Suprapubic skin (tissue), 4 donors: ENCODE measurements around the gene ANAPC15. TPM values are rescaled to one million over a fixed set of nuclear protein-coding genes. Genes with fewer than 3 reads are reported as not detected.
A peak's percentile ranks its signal among the peaks of the same experiment; 100 is the strongest.
"Not testable (repeated sequence)": the region's sequence is repeated elsewhere in the genome, so short reads cannot be mapped to it uniquely, and the experiment has no call there.

Experiments
- DNase-seq, 2 donors: peaks; one replicate each; pipeline ENCODE4 v3.0.0-alpha.2; 2019; ENCODE audit warnings: low spot score in 2 of 2
- H3K27ac ChIP-seq: fragments of 200-600 bp; sonication (generic); one replicate; pipeline ENCODE4 v1.5.1; 2019
- H3K27me3 ChIP-seq: fragments of 200-600 bp; sonication (generic); one replicate; pipeline ENCODE4 v1.5.1; 2019
- H3K36me3 ChIP-seq: fragments of 200-600 bp; sonication (generic); one replicate; pipeline ENCODE4 v1.5.1; 2019
- H3K4me1 ChIP-seq: fragments of 200-600 bp; sonication (generic); one replicate; pipeline ENCODE4 v1.5.1; 2019
- H3K4me3 ChIP-seq: fragments of 200-600 bp; sonication (generic); one replicate; pipeline ENCODE4 v1.5.1; 2019; ENCODE audit warnings: mild to moderate bottlenecking
- H3K9me3 ChIP-seq: fragments of 200-600 bp; sonication (generic); one replicate; pipeline ENCODE4 v1.5.1; 2019
- CTCF ChIP-seq, 2 donors: fragments of 200-600 bp in 1 of 2; fragments of 450-650 bp in 1 of 2; sonication (generic) in 1 of 2; IDR thresholded peaks; one replicate each; pipeline ENCODE4 v1.5.1; 2016 to 2019; ENCODE audit warnings: antibody characterized with exemption in 2 of 2, mild to moderate bottlenecking in 1 of 2, moderate library complexity in 1 of 2
- EP300 ChIP-seq: sonication (generic); formaldehyde crosslinking; IDR thresholded peaks from one replicate; pipeline ENCODE4 v1.6.1; 2017; ENCODE audit warnings: antibody characterized with exemption
- POLR2A ChIP-seq, 2 donors: fragments of 450-650 bp; IDR thresholded peaks; one replicate each; pipeline ENCODE4 v1.6.1; 2017; ENCODE audit warnings: antibody characterized with exemption in 2 of 2, mild to moderate bottlenecking in 2 of 2, moderate library complexity in 2 of 2
- POLR2AphosphoS5 ChIP-seq, 3 donors: sonication (generic); formaldehyde crosslinking; IDR thresholded peaks; one replicate each; pipeline ENCODE4 v1.6.1; 2017; ENCODE audit warnings: antibody characterized with exemption in 3 of 3
- WGBS: methylation state at CpG from one replicate; pipeline ENCODE4 v1.1.5; 2018; 5-methylcytosine and 5-hydroxymethylcytosine counted together
- total RNA-seq, 4 donors: library from RNA; depleted of rRNA; stranded (reverse); fragments of >200 nt; gene quantifications; one replicate each; pipeline ENCODE4 v1.1.0, GENCODE V29; 2016

ANAPC15 gene
- total RNA-seq, 4 donors from 2014 or later: 20.6 to 32.1 (median 25.6) TPM

GRCh38 chr11:72146625-72147024, 34.1 kb upstream of the ANAPC15 start:
- Histone ChIP-seq H3K9me3 (no peaks in the 10 kb centered on the region), H3K36me3 (no peaks in the 10 kb centered on the region), H3K4me3 (no peak overlapping the region), H3K27ac (no peak overlapping the region), H3K4me1 (peaks cover 4% of the 10 kb centered on the region), H3K27me3 (no peaks in the 10 kb centered on the region)
- TF ChIP-seq CTCF (IDR thresholded peaks at IDR 0.05) (no peak), POLR2A (IDR thresholded peaks at IDR 0.05) (no peak), POLR2AphosphoS5 (IDR thresholded peaks at IDR 0.05) (no peak), EP300 (no peak)
- DNase-seq: no peak
- WGBS: 87% methylated on average over 2 of the region's 2 CpGs

GRCh38 chr11:72144807-72145565, 32.5 kb upstream of the ANAPC15 start:
- Histone ChIP-seq H3K9me3 (no peaks in the 10 kb centered on the region), H3K4me3 (no peak overlapping the region), H3K27me3 (no peaks in the 10 kb centered on the region), H3K4me1 (peaks cover 7% of the 10 kb centered on the region), H3K27ac (no peak overlapping the region), H3K36me3 (no peaks in the 10 kb centered on the region)
- 46% methylated on average over 4 of the region's 4 CpGs for WGBS
- DNase-seq: no peak
- TF ChIP-seq EP300 (no peak), POLR2AphosphoS5 (IDR thresholded peaks at IDR 0.05) (no peak), POLR2A (IDR thresholded peaks at IDR 0.05) (no peak), CTCF (IDR thresholded peaks at IDR 0.05) (no peak)

- DNase-seq, H3K27me3 ChIP-seq, H3K27ac ChIP-seq, H3K36me3 ChIP-seq, H3K9me3 ChIP-seq, H3K4me3 ChIP-seq, H3K4me1 ChIP-seq: not testable (repeated sequence)
- no CpG with 5 or more reads among the region's 1 CpG for WGBS
Observed at GRCh38 chr11:72142543-72142942, 30.0 kb upstream of the ANAPC15 start.

- H3K36me3 ChIP-seq, H3K27me3 ChIP-seq, H3K4me3 ChIP-seq, DNase-seq, H3K27ac ChIP-seq, H3K4me1 ChIP-seq, H3K9me3 ChIP-seq: not testable (repeated sequence)
- 29% methylated on average over 1 of the region's 1 CpG for WGBS
Observed at GRCh38 chr11:72142086-72142485, 29.6 kb upstream of the ANAPC15 start.

- no peaks in the 10 kb centered on the region for H3K36me3 ChIP-seq
- no peaks in the 10 kb centered on the region for H3K27me3 ChIP-seq
- TF ChIP-seq POLR2AphosphoS5 (IDR thresholded peaks at IDR 0.05) (no peak), POLR2A (IDR thresholded peaks at IDR 0.05) (no peak), CTCF (IDR thresholded peaks at IDR 0.05) (no peak), EP300 (no peak)
- DNase-seq: no peak
- H3K4me1 ChIP-seq: peaks cover 7% of the 10 kb centered on the region
- no peaks in the 10 kb centered on the region for H3K9me3 ChIP-seq
- H3K27ac ChIP-seq: peak overlapping the region; percentile 56
- 51% methylated on average over 3 of the region's 3 CpGs for WGBS
- H3K4me3 ChIP-seq: no peak overlapping the region
Observed at GRCh38 chr11:72141066-72141465, 28.6 kb upstream of the ANAPC15 start.

- TF ChIP-seq CTCF (IDR thresholded peaks at IDR 0.05): no peak
- TF ChIP-seq POLR2A (IDR thresholded peaks at IDR 0.05): no peak
- no peak for TF ChIP-seq POLR2AphosphoS5 (IDR thresholded peaks at IDR 0.05)
- TF ChIP-seq EP300: no peak
- 100% methylated on average over 2 of the region's 2 CpGs for WGBS
Observed at GRCh38 chr11:72140661-72141060, 28.2 kb upstream of the ANAPC15 start.

More at GRCh38 chr11:72140661-72141060, 28.2 kb upstream of the ANAPC15 start:
- peaks cover 7% of the 10 kb centered on the region for H3K4me1 ChIP-seq
- no peaks in the 10 kb centered on the region for H3K27me3 ChIP-seq
- no peak overlapping the region for H3K27ac ChIP-seq
- H3K9me3 ChIP-seq: no peaks in the 10 kb centered on the region
- H3K4me3 ChIP-seq: no peak overlapping the region
- no peaks in the 10 kb centered on the region for H3K36me3 ChIP-seq
- DNase-seq: no peak
